Measurements from ENCODE around the gene DYNLL1. TPM values are rescaled to one million over a fixed set of nuclear protein-coding genes. Genes with fewer than 3 reads are reported as not detected.
A peak's percentile ranks its signal among the peaks of the same experiment; 100 is the strongest.
"Not testable (repeated sequence)": the region's sequence is repeated elsewhere in the genome, so short reads cannot be mapped to it uniquely, and the experiment has no call there.

Gene DYNLL1
- total RNA-seq, 5 donors from 2014 or later (not counting 1 experiment from before 2014, with no cell fraction given) = 47.2 to 90.1 (median 75.5) TPM

GRCh38 chr12:120515496-120515895 lies 19.6 kb downstream of the DYNLL1 start:
- Mint-ChIP-seq H3K9me3 (no peaks in the 10 kb centered on the region), H3K36me3 (peaks cover 25% of the 10 kb centered on the region), H3K4me1 (no peaks in the 10 kb centered on the region), H3K27me3 (no peaks in the 10 kb centered on the region), H3K4me3 (no peak overlapping the region), H3K27ac (no peak overlapping the region)
- WGBS (ENCODE audit: insufficient coverage) = 100% methylated on average over 2 of the region's 2 CpGs
- Histone ChIP-seq H3K27ac (ENCODE audit: low read length) (no peak overlapping the region), H3K36me3 (ENCODE audit: control insufficient read depth in 2 of 2, extremely low read depth in 1 of 2, insufficient read depth in 1 of 2, low read length in 1 of 2) (peaks cover 0 to 27% of the 10 kb centered on the region in 2 donors), H3K27me3 (replicated peaks in 1 of 2; ENCODE audit: control insufficient read depth in 2 of 2, extremely low read depth in 1 of 2, insufficient read depth in 2 of 2, low read length in 1 of 2) (no peaks in the 10 kb centered on the region), H3K4me3 (ENCODE audit: control insufficient read depth in 1 of 2, extremely low read depth in 1 of 2, low read length in 1 of 2) (no peak overlapping the region), H3K4me1 (ENCODE audit: control insufficient read depth in 1 of 2, extremely low read depth in 1 of 2, insufficient read depth in 2 of 2, low read length in 2 of 2) (no peaks in the 10 kb centered on the region), H3K9me3 (no peaks in the 10 kb centered on the region)
- no peak for DNase-seq
- ChIA-PET POLR2A (no interaction called here), CTCF (no interaction called here)
- ATAC-seq (replicated peaks in 1 of 4) = no peak

- 100% methylated on average over 5 of the region's 8 CpGs for WGBS (ENCODE audit: insufficient coverage)
- H3K9me3 Mint-ChIP-seq; H3K4me1 Mint-ChIP-seq; H3K27me3 ChIP-seq (replicated peaks in 1 of 2; ENCODE audit: control insufficient read depth in 2 of 2, extremely low read depth in 1 of 2, insufficient read depth in 2 of 2, low read length in 1 of 2); H3K9me3 ChIP-seq; H3K27ac Mint-ChIP-seq; H3K4me3 ChIP-seq (ENCODE audit: control insufficient read depth in 1 of 2, extremely low read depth in 1 of 2, low read length in 1 of 2); CTCF ChIA-PET; POLR2A ChIA-PET; ATAC-seq (replicated peaks in 1 of 4); H3K4me3 Mint-ChIP-seq; DNase-seq; H3K27ac ChIP-seq (ENCODE audit: low read length); H3K27me3 Mint-ChIP-seq; H3K4me1 ChIP-seq (ENCODE audit: control insufficient read depth in 1 of 2, extremely low read depth in 1 of 2, insufficient read depth in 2 of 2, low read length in 2 of 2): not testable (repeated sequence)
- H3K36me3 Mint-ChIP-seq = peaks cover 17% of the 10 kb centered on the region
- H3K36me3 ChIP-seq (ENCODE audit: control insufficient read depth in 2 of 2, extremely low read depth in 1 of 2, insufficient read depth in 1 of 2, low read length in 1 of 2) = peaks cover 3 to 14% of the 10 kb centered on the region in 2 donors
Measured at GRCh38 chr12:120519324-120519723, 23.4 kb downstream of the DYNLL1 start.

- Mint-ChIP-seq H3K27ac (no peak overlapping the region), H3K4me1 (peaks cover 4 to 6% (median 5%) of the 10 kb centered on the region in 3 donors), H3K9me3 (no peaks in the 10 kb centered on the region), H3K27me3 (no peaks in the 10 kb centered on the region), H3K36me3 (peaks cover 5% of the 10 kb centered on the region), H3K4me3 (no peak overlapping the region)
- WGBS (ENCODE audit: insufficient coverage) = 95% methylated on average over 8 of the region's 9 CpGs
- no peaks in the 10 kb centered on the region for H3K9me3 ChIP-seq
- no peak for DNase-seq
- no peaks in the 10 kb centered on the region for H3K27me3 ChIP-seq (replicated peaks in 1 of 2; ENCODE audit: control insufficient read depth in 2 of 2, extremely low read depth in 1 of 2, insufficient read depth in 2 of 2, low read length in 1 of 2)
- H3K36me3 ChIP-seq (ENCODE audit: control insufficient read depth in 2 of 2, extremely low read depth in 1 of 2, insufficient read depth in 1 of 2, low read length in 1 of 2) = peaks cover 0 to 3% of the 10 kb centered on the region in 2 donors
- ATAC-seq (replicated peaks in 1 of 4) = no peak
- CTCF ChIA-PET = interaction anchor here in 1 of 2 donors (0.6 kb wide), 1 partner anchor 1031 kb away, joined by 3 read pairs; no protein-coding TSS in a partner anchor
- H3K4me3 ChIP-seq (ENCODE audit: control insufficient read depth in 1 of 2, extremely low read depth in 1 of 2, low read length in 1 of 2) = no peak overlapping the region
- no peak overlapping the region for H3K27ac ChIP-seq (ENCODE audit: low read length)
- POLR2A ChIA-PET = no interaction called here
- H3K4me1 ChIP-seq (ENCODE audit: control insufficient read depth in 1 of 2, extremely low read depth in 1 of 2, insufficient read depth in 2 of 2, low read length in 2 of 2) = no peaks in the 10 kb centered on the region
Measured at GRCh38 chr12:120522568-120522967, 26.7 kb downstream of the DYNLL1 start.

GRCh38 chr12:120528861-120529525 lies 33.1 kb downstream of the DYNLL1 start, which contains the start of gene COQ5:
Gene COQ5, minus strand, starts transcription at chr12:120529158. Its CDS starts 17 bp downstream, at chr12:120529141.
- Mint-ChIP-seq H3K27ac (peak within 1 kb of the TSS; percentile 99), H3K36me3 (no peaks in the 10 kb centered on the region), H3K27me3 (no peaks in the 10 kb centered on the region), H3K4me3 (peak within 1 kb of the TSS; percentile 100), H3K4me1 (peaks cover 26 to 33% (median 27%) of the 10 kb centered on the region in 3 donors), H3K9me3 (no peaks in the 10 kb centered on the region)
- Histone ChIP-seq H3K4me3 (ENCODE audit: control insufficient read depth in 1 of 2, extremely low read depth in 1 of 2, low read length in 1 of 2) (peak within 1 kb of the TSS; percentile 95 to 96), H3K27ac (ENCODE audit: low read length) (peak within 1 kb of the TSS; percentile 83), H3K27me3 (replicated peaks in 1 of 2; ENCODE audit: control insufficient read depth in 2 of 2, extremely low read depth in 1 of 2, insufficient read depth in 2 of 2, low read length in 1 of 2) (no peaks in the 10 kb centered on the region), H3K36me3 (ENCODE audit: control insufficient read depth in 2 of 2, extremely low read depth in 1 of 2, insufficient read depth in 1 of 2, low read length in 1 of 2) (no peaks in the 10 kb centered on the region), H3K9me3 (no peaks in the 10 kb centered on the region), H3K4me1 (ENCODE audit: control insufficient read depth in 1 of 2, extremely low read depth in 1 of 2, insufficient read depth in 2 of 2, low read length in 2 of 2) (peaks cover 6 to 18% of the 10 kb centered on the region in 2 experiments)
- ATAC-seq (replicated peaks in 1 of 4) (peak; percentile 96 to 97 (median 97)), DNase-seq (peak; percentile 65 to 87 (median 78))
- POLR2A ChIA-PET = interaction anchor here (0.5 to 1.7 kb wide), 9 partner anchors 9 to 238 kb away, joined by 3 to 8 read pairs (median 5); partner anchors contain the start of gene DYNLL1 (in 1 of the 2)
- CTCF ChIA-PET = interaction anchor here in 1 of 2 donors (0.5 to 0.8 kb wide), 6 partner anchors 9 to 150 kb away, joined by 3 to 6 read pairs (median 4); no protein-coding TSS in a partner anchor
- 0% methylated on average over 35 of the region's 38 CpGs for WGBS (ENCODE audit: insufficient coverage)

- DNase-seq = peak in 1 of 35 experiments; percentile 33
Measured at GRCh38 chr12:120529641-120530417, 33.9 kb downstream of the DYNLL1 start.

GRCh38 chr12:120530418-120530761 lies 34.5 kb downstream of the DYNLL1 start:
- H3K9me3 Mint-ChIP-seq; H3K27me3 Mint-ChIP-seq; H3K4me3 ChIP-seq (ENCODE audit: control insufficient read depth in 1 of 2, extremely low read depth in 1 of 2, low read length in 1 of 2); H3K9me3 ChIP-seq; CTCF ChIA-PET; POLR2A ChIA-PET; H3K36me3 Mint-ChIP-seq; H3K27ac ChIP-seq (ENCODE audit: low read length); DNase-seq; ATAC-seq (replicated peaks in 1 of 4); H3K27me3 ChIP-seq (replicated peaks in 1 of 2; ENCODE audit: control insufficient read depth in 2 of 2, extremely low read depth in 1 of 2, insufficient read depth in 2 of 2, low read length in 1 of 2); H3K27ac Mint-ChIP-seq; H3K36me3 ChIP-seq (ENCODE audit: control insufficient read depth in 2 of 2, extremely low read depth in 1 of 2, insufficient read depth in 1 of 2, low read length in 1 of 2): not testable (repeated sequence)
- H3K4me1 ChIP-seq (ENCODE audit: control insufficient read depth in 1 of 2, extremely low read depth in 1 of 2, insufficient read depth in 2 of 2, low read length in 2 of 2) = peaks cover 8 to 20% of the 10 kb centered on the region in 2 experiments
- peaks cover 30 to 37% (median 33%) of the 10 kb centered on the region in 3 donors for H3K4me1 Mint-ChIP-seq
- H3K4me3 Mint-ChIP-seq = peak overlapping the region; percentile 100

More at GRCh38 chr12:120529641-120530417, 33.9 kb downstream of the DYNLL1 start:
- Mint-ChIP-seq H3K9me3 (no peaks in the 10 kb centered on the region), H3K4me1 (peaks cover 28 to 37% (median 29%) of the 10 kb centered on the region in 3 donors), H3K27ac (peak overlapping the region; percentile 99), H3K4me3 (peak overlapping the region; percentile 100), H3K36me3 (no peaks in the 10 kb centered on the region), H3K27me3 (no peaks in the 10 kb centered on the region)
- H3K27me3 ChIP-seq (replicated peaks in 1 of 2; ENCODE audit: control insufficient read depth in 2 of 2, extremely low read depth in 1 of 2, insufficient read depth in 2 of 2, low read length in 1 of 2) = no peaks in the 10 kb centered on the region
- no peak for ATAC-seq (replicated peaks in 1 of 4)
- POLR2A ChIA-PET = interaction anchor here in 1 of 2 donors (1.7 kb wide), 1 partner anchor 9 kb away, joined by 8 read pairs; no protein-coding TSS in a partner anchor
- 71% methylated on average over 7 of the region's 19 CpGs for WGBS (ENCODE audit: insufficient coverage)
- no peaks in the 10 kb centered on the region for H3K9me3 ChIP-seq
- CTCF ChIA-PET = no interaction called here
- peak overlapping the region; percentile 95 to 96 for H3K4me3 ChIP-seq (ENCODE audit: control insufficient read depth in 1 of 2, extremely low read depth in 1 of 2, low read length in 1 of 2)
- H3K4me1 ChIP-seq (ENCODE audit: control insufficient read depth in 1 of 2, extremely low read depth in 1 of 2, insufficient read depth in 2 of 2, low read length in 2 of 2) = peaks cover 6 to 20% of the 10 kb centered on the region in 2 experiments
- peak overlapping the region; percentile 83 for H3K27ac ChIP-seq (ENCODE audit: low read length)
- H3K36me3 ChIP-seq (ENCODE audit: control insufficient read depth in 2 of 2, extremely low read depth in 1 of 2, insufficient read depth in 1 of 2, low read length in 1 of 2) = no peaks in the 10 kb centered on the region
